H1 (cell line): ENCODE data around the gene HDAC3. TPM values are rescaled to one million over a fixed set of nuclear protein-coding genes. Genes with fewer than 3 reads are reported as not detected.

Experiments
- CHD1 ChIP-seq: IDR thresholded peaks from 2 replicates; pipeline ENCODE4 v1.6.1; 2012; ENCODE audit warnings: low read depth, low read length, improper control_type of control experiment
- CHD7 ChIP-seq: fragments of 300-600 bp; sonication (generic); IDR thresholded peaks from 2 replicates; pipeline ENCODE4 v1.7.1; 2012; ENCODE audit warnings: low read length, moderate library complexity, mild to moderate bottlenecking, inconsistent platforms; ENCODE audit not compliant: insufficient replicate concordance
- CTCF ChIP-seq, 3 experiments: IDR thresholded peaks; 1 replicate in 2 of 3; 2 replicates in 1 of 3; pipeline versions ENCODE4 v1.5.1 to v1.6.1; 2011; ENCODE audit warnings: low read length in 3 of 3, mild to moderate bottlenecking in 3 of 3, inconsistent platforms in 2 of 3, low read depth in 1 of 3, moderate library complexity in 1 of 3; ENCODE audit not compliant: insufficient read depth in 1 of 3; ENCODE audit errors: control extremely low read depth in 1 of 3
- FOSL1 ChIP-seq: IDR thresholded peaks from 2 replicates; pipeline ENCODE4 v1.6.1; 2011; ENCODE audit warnings: mild to moderate bottlenecking, low read depth, low read length, moderate library complexity; ENCODE audit not compliant: insufficient read depth
- KDM1A ChIP-seq: fragments of 200-600, 300-600 bp; sonication (generic); IDR thresholded peaks from 2 replicates; pipeline ENCODE4 v1.7.1; 2016; ENCODE audit warnings: mild to moderate bottlenecking, low read length, borderline replicate concordance
- NANOG ChIP-seq: IDR thresholded peaks from 2 replicates; pipeline ENCODE4 v1.6.1; 2011; ENCODE audit warnings: low read length, low read depth, mild to moderate bottlenecking, inconsistent platforms; ENCODE audit not compliant: insufficient read depth, poor library complexity, severe bottlenecking
- POU5F1 ChIP-seq: IDR thresholded peaks from 2 replicates; pipeline ENCODE4 v1.6.1; 2011; ENCODE audit warnings: low read depth, mild to moderate bottlenecking, low read length, moderate library complexity
- RAD21 ChIP-seq, 2 experiments: IDR thresholded peaks in 1 of 2; conservative IDR thresholded peaks in 1 of 2; 2 replicates each; pipeline ENCODE4 v1.6.1; 2011; ENCODE audit warnings: low read depth in 2 of 2, low read length in 2 of 2, improper control_type of control experiment in 1 of 2, inconsistent platforms in 1 of 2, mild to moderate bottlenecking in 1 of 2, moderate library complexity in 1 of 2
- SRF ChIP-seq: IDR thresholded peaks from 2 replicates; pipeline ENCODE4 v1.6.1; 2011; ENCODE audit warnings: mild to moderate bottlenecking, low read depth, low read length, moderate library complexity
- polyA plus RNA-seq, 7 experiments: library from polyadenylated mRNA; depleted of rRNA in 3 of 7; stranded (reverse) in 5 of 7; unstranded in 2 of 7; fragments of >200 nt in 5 of 7; fragments of 200-250 nt in 2 of 7; gene quantifications; 1 replicate in 5 of 7; 2 replicates in 1 of 7; 4 replicates in 1 of 7; pipeline versions ENCODE4 v1.2.1 to v1.2.3, GENCODE V29; 2011 to 2013; ENCODE audit warnings: missing spikeins in 2 of 7, mixed read lengths in 2 of 7
- total RNA-seq: library from RNA; stranded (reverse); fragmentation: NEBNext Ultra II Directional; extraction: Animal tissue kit (Norgen Biotek cat#: 25700); gene quantifications from 2 replicates; pipeline ENCODE4 v1.2.1, GENCODE V29; 2021

The HDAC3 gene
- total and polyA plus RNA-seq, 2 of the 8 experiments (the other 6 are each of a cell fraction or from before 2014, with no cell fraction given) = 99.0 to 120 TPM

- TF ChIP-seq CHD7 (no peak), KDM1A (no peak), CHD1 (no peak), SRF (no peak), RAD21 (IDR thresholded peaks at IDR 0.05 in 1 of 2, conservative IDR thresholded peaks at IDR 0.05 in 1 of 2; ENCODE audit: low read depth in 2 of 2, low read length in 2 of 2) (no peak), NANOG (no peak), FOSL1 (no peak), CTCF (IDR thresholded peaks at IDR 0.05; ENCODE audit: control extremely low read depth in 1 of 3, insufficient read depth in 1 of 3, low read depth in 1 of 3, low read length in 3 of 3) (no peak), POU5F1 (no peak)
Measured at GRCh38 chr5:141651728-141652105, 15.1 kb upstream of the HDAC3 start (continued).
